HG02885 (cell line): ENCODE data around the gene LTBP2.

ENCODE experiments used
- ATAC-seq: cut with Tn5 transposase; IDR thresholded peaks from one replicate; pipeline ENCODE4 v1.9.1; 2021; ENCODE audit warnings: mild to moderate bottlenecking; ENCODE audit not compliant: unreplicated experiment, poor library complexity

The LTBP2 gene

GRCh38 chr14:74511966-74512830 is 99.8 kb downstream of the LTBP2 start:
- ATAC-seq = no peak

GRCh38 chr14:74510959-74511409 is 101.1 kb downstream of the LTBP2 start:
- ATAC-seq = no peak

GRCh38 chr14:74510223-74510931 is 101.7 kb downstream of the LTBP2 start:
- ATAC-seq = no peak

- no peak for ATAC-seq
These were observed 102.3 kb downstream of the LTBP2 start for GRCh38 chr14:74509587-74510222.

GRCh38 chr14:74508844-74509428 is 103.1 kb downstream of the LTBP2 start:
- ATAC-seq = no peak

GRCh38 chr14:74508292-74508731 is 103.7 kb downstream of the LTBP2 start:
- no peak for ATAC-seq

GRCh38 chr14:74507840-74508239 is 104.2 kb downstream of the LTBP2 start:
- ATAC-seq = no peak

GRCh38 chr14:74507085-74507484 is 105.0 kb downstream of the LTBP2 start:
- no peak for ATAC-seq

GRCh38 chr14:74506411-74506851 is 105.6 kb downstream of the LTBP2 start:
- no peak for ATAC-seq

GRCh38 chr14:74505831-74506230 is 106.2 kb downstream of the LTBP2 start:
- ATAC-seq = no peak

- no peak for ATAC-seq
These were observed 106.9 kb downstream of the LTBP2 start for GRCh38 chr14:74504874-74505720.

- no peak for ATAC-seq
These were observed 107.6 kb downstream of the LTBP2 start for GRCh38 chr14:74504412-74504811.

- no peak for ATAC-seq
These were observed 108.1 kb downstream of the LTBP2 start for GRCh38 chr14:74503938-74504335.

- ATAC-seq = no peak
These were observed 108.6 kb downstream of the LTBP2 start for GRCh38 chr14:74503291-74503937.

- ATAC-seq = no peak
These were observed 109.6 kb downstream of the LTBP2 start for GRCh38 chr14:74502236-74503019.

GRCh38 chr14:74501691-74502090 is 110.3 kb downstream of the LTBP2 start:
- ATAC-seq = no peak

GRCh38 chr14:74501135-74501614 is 110.9 kb downstream of the LTBP2 start:
- ATAC-seq = no peak

- no peak for ATAC-seq
These were observed 111.5 kb downstream of the LTBP2 start for GRCh38 chr14:74500417-74501134.
